SK-N-SH treated with all-trans-retinoic acid at 6 μM for 48 hours (cell line): Measurements from ENCODE around the gene TMEM163.

Experiments used
- BACH2 ChIP-seq: fragments of 250-450 bp; sonication (Bioruptor Pico); IDR thresholded peaks from 2 replicates; pipeline ENCODE4 v1.9.0; 2021; ENCODE audit warnings: mild to moderate bottlenecking, borderline replicate concordance
- CSDC2 ChIP-seq: fragments of 250-450 bp; sonication (Bioruptor Pico); IDR thresholded peaks from 2 replicates; pipeline ENCODE4 v1.5.0; 2020; ENCODE audit warnings: mild to moderate bottlenecking, moderate library complexity
- OSR1 ChIP-seq: fragments of 250-450 bp; sonication (Bioruptor Pico); IDR thresholded peaks from 2 replicates; pipeline ENCODE4 v1.8.0; 2022; ENCODE audit warnings: moderate library complexity, mild to moderate bottlenecking, inconsistent platforms
- TOX ChIP-seq: fragments of 250-450 bp; sonication (Bioruptor Pico); IDR thresholded peaks from 2 replicates; pipeline ENCODE4 v1.8.0; 2021; ENCODE audit warnings: mild to moderate bottlenecking, moderate library complexity, borderline replicate concordance
- ZNF8 ChIP-seq: fragments of 450-650 bp; formaldehyde crosslinking; IDR thresholded peaks from 2 replicates; pipeline ENCODE4 v1.5.0; 2020; ENCODE audit warnings: mild to moderate bottlenecking, moderate library complexity
- TF ChIP-seq, protein P1 (sequence below): fragments of 250-450 bp; sonication (Bioruptor Pico); IDR thresholded peaks from 2 replicates; pipeline ENCODE4 v1.8.0; 2020; ENCODE audit warnings: mild to moderate bottlenecking, moderate library complexity, borderline replicate concordance

DNA sequence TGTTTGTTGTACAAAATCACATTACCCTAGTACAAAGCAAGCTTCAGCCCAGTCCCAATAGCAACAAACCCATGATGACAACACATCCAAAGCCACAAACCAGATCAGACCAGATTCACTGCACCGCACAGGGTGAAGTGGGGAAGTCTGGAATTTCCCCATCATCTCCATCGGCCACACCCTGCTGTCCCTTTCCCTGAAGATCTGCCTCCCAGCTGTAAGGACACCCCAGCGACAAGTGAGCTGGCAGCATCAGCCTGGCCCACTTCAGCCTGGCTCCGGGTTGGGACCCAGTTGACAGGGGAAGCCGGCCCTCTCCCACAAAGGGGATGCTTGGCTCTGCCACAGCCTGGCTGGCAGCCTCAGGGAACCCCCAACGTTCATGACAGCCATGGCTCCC is 257.3 kb downstream of the TMEM163 start:
- no peak for TF ChIP-seq OSR1
- TF ChIP-seq TOX (CRISPR knock-in tag) = no peak
- TF ChIP-seq BACH2 (CRISPR knock-in tag) = no peak
- TF ChIP-seq, protein P1, sequence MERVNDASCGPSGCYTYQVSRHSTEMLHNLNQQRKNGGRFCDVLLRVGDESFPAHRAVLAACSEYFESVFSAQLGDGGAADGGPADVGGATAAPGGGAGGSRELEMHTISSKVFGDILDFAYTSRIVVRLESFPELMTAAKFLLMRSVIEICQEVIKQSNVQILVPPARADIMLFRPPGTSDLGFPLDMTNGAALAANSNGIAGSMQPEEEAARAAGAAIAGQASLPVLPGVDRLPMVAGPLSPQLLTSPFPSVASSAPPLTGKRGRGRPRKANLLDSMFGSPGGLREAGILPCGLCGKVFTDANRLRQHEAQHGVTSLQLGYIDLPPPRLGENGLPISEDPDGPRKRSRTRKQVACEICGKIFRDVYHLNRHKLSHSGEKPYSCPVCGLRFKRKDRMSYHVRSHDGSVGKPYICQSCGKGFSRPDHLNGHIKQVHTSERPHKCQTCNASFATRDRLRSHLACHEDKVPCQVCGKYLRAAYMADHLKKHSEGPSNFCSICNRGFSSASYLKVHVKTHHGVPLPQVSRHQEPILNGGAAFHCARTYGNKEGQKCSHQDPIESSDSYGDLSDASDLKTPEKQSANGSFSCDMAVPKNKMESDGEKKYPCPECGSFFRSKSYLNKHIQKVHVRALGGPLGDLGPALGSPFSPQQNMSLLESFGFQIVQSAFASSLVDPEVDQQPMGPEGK (CRISPR knock-in tag) = no peak
- TF ChIP-seq ZNF8 (CRISPR knock-in tag) = no peak
- no peak for TF ChIP-seq CSDC2 (CRISPR knock-in tag)
